Coronary artery (tissue), 2 donors: Measurements from ENCODE around the gene MTMR3.

Experiments
- DNase-seq: peaks from one replicate; pipeline ENCODE4 v3.0.0-alpha.2; 2017; ENCODE audit warnings: low spot score
- H3K27ac ChIP-seq, 2 donors: fragments of 200-600 bp; sonication (generic); one replicate each; pipeline ENCODE4 v1.5.1; 2016 to 2019
- H3K4me3 ChIP-seq: fragments of 200-600 bp; sonication (generic); 2 replicates; pipeline ENCODE4 v1.5.1; 2016; ENCODE audit warnings: mild to moderate bottlenecking, moderate library complexity
- CTCF ChIP-seq: fragments of 200-600 bp; sonication (generic); IDR thresholded peaks from one replicate; pipeline ENCODE4 v1.5.1; 2019; ENCODE audit warnings: antibody characterized with exemption

Gene MTMR3

DNA sequence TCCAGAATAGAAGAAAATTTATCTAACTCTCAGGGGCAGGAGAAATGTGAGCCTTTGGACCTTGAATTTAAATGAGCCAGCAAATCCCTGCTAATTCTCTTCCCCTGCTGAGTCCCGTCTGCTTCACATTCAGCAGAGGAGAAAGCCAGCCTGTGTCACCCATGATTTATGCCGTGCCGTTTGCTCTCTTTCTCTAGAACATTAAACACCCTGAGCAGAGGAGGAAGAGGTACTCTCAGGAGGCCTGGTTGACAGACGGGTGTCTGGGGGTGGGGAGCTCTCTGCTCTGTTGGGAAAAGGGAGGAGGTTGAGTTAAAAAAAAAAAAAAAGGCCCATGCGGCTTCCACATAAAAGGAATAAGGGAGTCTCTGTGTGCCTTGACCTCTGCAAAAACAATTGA, 11.3 kb upstream of the MTMR3 start:
- no peak for DNase-seq

GRCh38 chr22:29872144-29872893, 10.7 kb upstream of the MTMR3 start:
- Histone ChIP-seq H3K27ac (no peak overlapping the region), H3K4me3 (no peak overlapping the region)
- TF ChIP-seq CTCF, result no peak
- no peak for DNase-seq

More for the DNA sequence above, 11.3 kb upstream of the MTMR3 start:
- H3K27ac ChIP-seq, result no peak overlapping the region
- H3K4me3 ChIP-seq, result no peak overlapping the region
- no peak for TF ChIP-seq CTCF

DNA sequence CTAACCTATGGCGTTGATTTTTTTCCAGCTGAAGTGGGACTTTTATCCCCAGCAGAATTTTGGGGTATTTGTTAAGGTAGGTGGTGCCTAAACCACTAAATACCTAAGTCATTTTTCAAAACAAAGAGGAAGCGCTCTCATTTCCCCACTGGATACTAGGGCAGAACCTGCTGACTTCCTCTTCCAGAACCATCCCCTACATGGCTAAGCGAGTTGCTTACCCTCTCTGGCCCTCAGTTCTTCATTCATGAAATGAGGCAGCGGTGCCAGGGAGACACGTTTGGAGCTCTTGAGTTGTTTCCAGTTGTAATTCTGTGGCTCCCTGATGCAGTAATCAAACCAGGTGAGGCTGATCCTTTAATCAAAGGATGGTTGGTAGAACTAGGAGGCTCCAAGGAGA, 10.0 kb upstream of the MTMR3 start:
- Histone ChIP-seq H3K27ac (no peak overlapping the region), H3K4me3 (no peak overlapping the region)
- no peak for DNase-seq
- no peak for TF ChIP-seq CTCF

- no peak overlapping the region for H3K27ac ChIP-seq
- TF ChIP-seq CTCF, result no peak
- no peak overlapping the region for H3K4me3 ChIP-seq
- DNase-seq, result no peak
These were observed 9.0 kb upstream of the MTMR3 start for GRCh38 chr22:29873943-29874342.

- TF ChIP-seq CTCF, result no peak
- no peak overlapping the region for H3K4me3 ChIP-seq
- no peak overlapping the region for H3K27ac ChIP-seq
- no peak for DNase-seq
These were observed 5.4 kb upstream of the MTMR3 start for GRCh38 chr22:29877620-29878019.

- DNase-seq, result no peak
These were observed 3.2 kb upstream of the MTMR3 start for GRCh38 chr22:29879753-29880152.

More at GRCh38 chr22:29879753-29880152, 3.2 kb upstream of the MTMR3 start:
- no peak for TF ChIP-seq CTCF
- Histone ChIP-seq H3K4me3 (no peak overlapping the region), H3K27ac (no peak overlapping the region)
